NB4 (cell line): ENCODE results near the gene AFTPH.

ENCODE experiments used
- DNase-seq: peaks from one replicate; pipeline ENCODE4 v3.0.0; 2010; ENCODE audit warnings: low read depth
- H3K4me3 ChIP-seq: one replicate; pipeline ENCODE4 v1.5.1; 2011; ENCODE audit warnings: mild to moderate bottlenecking, low read depth, low read length, moderate library complexity
- MYC ChIP-seq: IDR thresholded peaks from 2 replicates; pipeline ENCODE4 v1.6.1; 2011; ENCODE audit warnings: low read depth, low read length
- POLR2A ChIP-seq: IDR thresholded peaks from 2 replicates; pipeline ENCODE4 v1.6.1; 2011; ENCODE audit warnings: mild to moderate bottlenecking; ENCODE audit not compliant: insufficient read length; ENCODE audit errors: extremely low read depth
- TF ChIP-seq, protein P1 (sequence below): IDR thresholded peaks from 2 replicates; pipeline ENCODE4 v1.6.1; 2011; ENCODE audit warnings: low read depth, low read length
- TF ChIP-seq, protein P2 (sequence below): IDR thresholded peaks from one replicate; pipeline ENCODE4 v1.5.1; 2012; ENCODE audit warnings: low read depth, low read length

AFTPH gene

GRCh38 chr2:64485961-64486360, 38.2 kb upstream of the AFTPH start:
- DNase-seq, result no peak
- no peak overlapping the region for H3K4me3 ChIP-seq
- TF ChIP-seq, protein P1, sequence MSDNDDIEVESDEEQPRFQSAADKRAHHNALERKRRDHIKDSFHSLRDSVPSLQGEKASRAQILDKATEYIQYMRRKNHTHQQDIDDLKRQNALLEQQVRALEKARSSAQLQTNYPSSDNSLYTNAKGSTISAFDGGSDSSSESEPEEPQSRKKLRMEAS, result no peak
- TF ChIP-seq POLR2A (no peak), MYC (no peak)
- TF ChIP-seq, protein P2, sequence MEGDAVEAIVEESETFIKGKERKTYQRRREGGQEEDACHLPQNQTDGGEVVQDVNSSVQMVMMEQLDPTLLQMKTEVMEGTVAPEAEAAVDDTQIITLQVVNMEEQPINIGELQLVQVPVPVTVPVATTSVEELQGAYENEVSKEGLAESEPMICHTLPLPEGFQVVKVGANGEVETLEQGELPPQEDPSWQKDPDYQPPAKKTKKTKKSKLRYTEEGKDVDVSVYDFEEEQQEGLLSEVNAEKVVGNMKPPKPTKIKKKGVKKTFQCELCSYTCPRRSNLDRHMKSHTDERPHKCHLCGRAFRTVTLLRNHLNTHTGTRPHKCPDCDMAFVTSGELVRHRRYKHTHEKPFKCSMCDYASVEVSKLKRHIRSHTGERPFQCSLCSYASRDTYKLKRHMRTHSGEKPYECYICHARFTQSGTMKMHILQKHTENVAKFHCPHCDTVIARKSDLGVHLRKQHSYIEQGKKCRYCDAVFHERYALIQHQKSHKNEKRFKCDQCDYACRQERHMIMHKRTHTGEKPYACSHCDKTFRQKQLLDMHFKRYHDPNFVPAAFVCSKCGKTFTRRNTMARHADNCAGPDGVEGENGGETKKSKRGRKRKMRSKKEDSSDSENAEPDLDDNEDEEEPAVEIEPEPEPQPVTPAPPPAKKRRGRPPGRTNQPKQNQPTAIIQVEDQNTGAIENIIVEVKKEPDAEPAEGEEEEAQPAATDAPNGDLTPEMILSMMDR, result no peak

DNA sequence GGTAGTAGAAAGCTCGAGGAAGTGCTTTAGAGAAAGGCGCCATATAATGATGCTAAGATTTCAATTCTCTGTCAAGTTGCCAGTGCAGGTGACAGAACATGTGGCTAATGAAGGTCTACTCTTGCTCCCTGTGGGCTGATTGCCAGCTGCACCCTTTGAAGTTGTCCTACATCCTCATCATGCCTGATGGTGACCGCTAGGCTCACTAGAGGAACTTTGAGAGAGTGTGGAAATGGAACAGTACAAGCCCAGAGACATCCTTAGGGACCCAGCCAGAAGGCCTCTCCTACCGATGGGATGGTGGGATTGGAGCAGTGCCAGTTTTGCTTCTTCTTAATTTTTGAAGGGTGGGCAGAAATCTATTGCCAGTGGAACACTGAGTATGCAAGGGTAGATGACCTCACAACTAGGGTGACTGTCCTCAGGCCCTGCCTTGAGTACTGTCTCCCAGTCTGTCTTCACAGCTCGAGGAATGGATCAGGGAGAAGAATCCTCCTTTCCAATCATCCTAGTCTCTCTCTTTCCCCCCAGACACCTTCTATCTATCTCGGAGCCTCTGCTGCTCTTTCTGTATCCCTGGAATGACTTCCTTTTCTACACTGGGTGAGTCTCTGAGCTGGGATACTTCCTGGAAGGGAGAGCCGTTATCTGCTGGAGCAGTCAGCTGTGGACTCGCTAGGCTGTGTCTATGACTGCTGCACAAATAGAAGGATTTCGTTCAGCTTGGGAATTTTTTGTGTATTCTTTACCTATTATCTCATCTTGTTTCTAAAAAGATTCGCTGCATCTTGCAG, 36.7 kb upstream of the AFTPH start:
- H3K4me3 ChIP-seq, result no peak overlapping the region
- TF ChIP-seq, protein P2, result no peak
- TF ChIP-seq POLR2A, result no peak
- TF ChIP-seq, protein P1, result no peak
- no peak for TF ChIP-seq MYC
- DNase-seq, result no peak

DNA sequence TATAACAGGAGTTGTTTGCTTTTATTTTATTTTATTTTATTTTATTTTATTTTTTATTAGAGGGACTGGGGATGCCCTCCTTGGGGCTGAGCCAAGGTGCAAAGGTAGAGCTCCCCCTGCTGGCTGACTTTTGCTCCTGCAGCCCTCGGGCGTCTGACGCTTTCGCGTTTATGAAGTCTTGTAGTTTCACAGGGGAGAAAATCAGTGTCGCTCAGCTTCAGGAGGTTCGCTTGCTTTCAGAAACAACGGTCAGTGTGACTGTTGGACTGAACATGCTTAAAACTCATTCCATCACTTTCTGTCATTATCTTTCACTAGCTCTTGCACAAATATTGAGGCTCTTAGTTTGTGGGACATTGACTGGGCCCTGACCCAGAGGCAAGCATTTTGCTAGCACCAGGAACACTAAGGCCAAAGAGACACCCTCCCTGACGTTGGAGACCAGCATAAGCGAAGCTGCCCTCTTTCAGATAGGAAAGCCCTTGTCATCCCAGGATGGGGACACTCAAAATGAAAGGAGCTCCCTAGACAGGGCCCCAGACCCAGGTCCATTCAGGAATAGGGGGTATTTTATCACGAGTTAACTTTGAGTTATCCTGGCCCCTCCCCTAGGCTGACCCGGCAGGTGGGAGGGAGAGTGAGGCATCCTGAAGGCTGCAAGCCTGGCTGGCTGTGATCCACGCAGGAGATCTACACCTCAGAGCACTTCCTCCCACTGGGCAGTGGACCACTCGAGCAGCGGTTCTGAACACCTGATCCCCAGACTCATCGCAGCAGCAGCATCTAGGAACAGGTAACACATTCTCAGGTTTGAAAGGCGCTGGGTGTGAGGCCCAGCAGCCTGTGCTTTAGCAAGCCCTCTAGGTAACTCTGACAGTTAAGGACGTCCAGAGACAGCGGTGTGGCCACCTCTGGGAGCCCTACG, 35.8 kb upstream of the AFTPH start:
- peak; percentile 77 for DNase-seq
- H3K4me3 ChIP-seq, result no peak overlapping the region
- TF ChIP-seq, protein P2, result peak; percentile 99
- TF ChIP-seq MYC, result no peak

GRCh38 chr2:64489081-64489751, 34.9 kb upstream of the AFTPH start:
- DNase-seq, result no peak
- H3K4me3 ChIP-seq, result no peak overlapping the region
- TF ChIP-seq, protein P1, result no peak
- TF ChIP-seq MYC (no peak), POLR2A (no peak)
- TF ChIP-seq, protein P2, result no peak

DNA sequence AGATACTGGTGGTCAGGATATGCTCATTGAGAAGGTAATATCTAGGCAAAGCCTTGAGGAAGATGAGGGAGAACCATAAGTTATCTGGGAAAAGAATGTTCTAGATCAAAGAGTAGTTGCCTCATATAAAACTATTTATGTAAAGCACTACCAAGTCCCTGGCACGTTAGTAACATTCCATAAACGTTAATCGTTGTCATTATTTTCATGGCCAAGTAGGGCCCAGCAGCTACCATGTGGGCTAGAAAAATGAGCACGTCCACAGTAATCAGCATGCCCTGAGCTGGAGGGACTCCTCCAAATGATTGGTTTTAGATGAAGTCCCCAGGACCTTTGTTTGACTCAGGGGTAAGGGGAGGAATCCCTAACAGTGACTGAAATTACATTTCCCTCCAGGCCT, 32.7 kb upstream of the AFTPH start:
- DNase-seq, result no peak
- no peak for TF ChIP-seq MYC
- no peak for TF ChIP-seq POLR2A
- TF ChIP-seq, protein P1, result no peak
- TF ChIP-seq, protein P2, result no peak
- H3K4me3 ChIP-seq, result no peak overlapping the region
